Measurements from ENCODE around the gene SLC22A12.
A peak's percentile ranks its signal among the peaks of the same experiment; 100 is the strongest.

Gene SLC22A12

DNA sequence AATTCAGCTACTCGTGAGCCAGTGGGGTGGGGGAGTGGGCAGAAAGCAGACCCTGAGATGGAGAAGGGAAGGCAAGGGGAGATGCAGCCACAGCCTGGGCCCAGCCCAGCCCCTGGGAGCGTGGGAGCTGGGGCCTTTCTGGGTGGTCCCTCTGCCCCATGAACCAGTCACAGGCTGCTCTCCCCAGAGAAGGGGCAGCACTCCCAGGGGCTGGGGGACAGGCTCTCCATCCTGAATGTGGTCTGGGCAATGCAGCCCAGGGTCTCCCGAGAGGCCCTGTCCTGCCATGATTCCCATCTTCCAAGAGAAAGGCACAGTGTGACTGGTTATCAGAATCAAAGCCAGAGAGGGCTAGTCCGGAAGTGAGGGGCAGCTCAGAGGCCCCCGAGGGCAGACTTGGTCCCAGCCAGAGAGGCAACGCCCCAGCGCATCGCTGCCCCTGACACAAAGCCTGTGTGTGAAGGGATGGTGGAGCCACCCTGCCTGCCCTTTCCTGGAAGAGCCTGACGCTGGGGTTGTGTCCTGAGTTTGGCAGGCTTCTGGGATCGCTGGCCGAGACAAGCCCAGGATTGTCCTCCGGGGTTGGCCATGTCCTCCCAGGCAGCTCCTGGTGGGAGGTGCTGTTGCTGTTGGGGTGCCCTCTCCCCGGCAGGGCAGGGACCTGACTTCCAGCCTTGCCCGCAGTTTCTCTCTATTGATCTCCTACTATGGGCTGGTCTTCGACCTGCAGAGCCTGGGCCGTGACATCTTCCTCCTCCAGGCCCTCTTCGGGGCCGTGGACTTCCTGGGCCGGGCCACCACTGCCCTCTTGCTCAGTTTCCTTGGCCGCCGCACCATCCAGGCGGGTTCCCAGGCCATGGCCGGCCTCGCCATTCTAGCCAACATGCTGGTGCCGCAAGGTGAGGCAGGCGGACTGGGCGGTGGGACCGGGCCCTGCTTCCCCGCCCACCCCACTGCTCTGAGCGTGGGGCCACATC, 23.8 kb upstream of the SLC22A12 start:
- WGBS (ENCODE audit: extremely low coverage, insufficient coverage, insufficient read length): no CpG with 5 or more reads among the region's 30 CpGs

DNA sequence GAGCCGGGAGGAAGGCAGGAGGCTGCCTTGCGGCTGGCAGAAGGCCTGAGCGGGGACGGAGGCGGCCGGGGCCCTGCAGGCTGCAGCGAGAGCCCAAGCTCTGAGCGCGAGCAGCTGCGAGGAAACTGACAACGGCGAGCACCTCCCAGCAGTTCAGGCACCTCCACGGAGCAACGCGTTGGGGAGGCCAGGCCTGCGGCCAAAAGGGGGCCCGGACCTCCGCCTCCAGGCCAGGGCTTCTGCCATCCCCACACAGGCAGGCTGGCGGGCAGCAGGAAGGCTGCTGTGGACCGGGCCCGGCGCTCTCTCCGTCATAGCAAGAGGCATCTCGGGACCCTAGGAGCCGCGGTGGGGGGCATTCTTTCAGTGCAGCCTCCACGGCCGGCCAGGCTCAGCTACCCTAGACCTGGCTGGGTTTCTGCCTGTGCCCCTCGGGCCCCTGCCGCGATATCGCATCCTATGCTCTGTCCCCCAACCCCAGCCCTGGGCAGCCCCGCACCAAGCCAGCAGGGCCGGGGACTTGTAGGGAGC, 22.9 kb upstream of the SLC22A12 start:
- H4K91ac ChIP-seq (ENCODE audit: low read depth, low read length): peak overlapping the region; percentile 67
- no peak for DNase-seq

More for the DNA sequence above, 23.8 kb upstream of the SLC22A12 start:
- peaks cover 8% of the 10 kb centered on the region for H3K79me1 ChIP-seq (ENCODE audit: low read length)
- H4K8ac ChIP-seq (ENCODE audit: low read depth, low read length): peak overlapping the region; percentile 49
- H3K9ac ChIP-seq (ENCODE audit: low read length): no peak overlapping the region
- H2AFZ ChIP-seq (ENCODE audit: insufficient read depth, low read length, poor library complexity): peak overlapping the region; percentile 54
- H3K4me3 ChIP-seq (ENCODE audit: low read depth, low read length): no peak overlapping the region
- no peak for DNase-seq
- H4K91ac ChIP-seq (ENCODE audit: low read depth, low read length): peak overlapping the region; percentile 67
- H3K9me3 ChIP-seq (ENCODE audit: insufficient read depth, low read depth, low read length): peaks cover 2% of the 10 kb centered on the region
- H2AK5ac ChIP-seq (ENCODE audit: low read length): peak overlapping the region; percentile 53
- no peaks in the 10 kb centered on the region for H3K36me3 ChIP-seq (ENCODE audit: control insufficient read depth in 1 of 2, insufficient read depth in 2 of 2, low read length in 2 of 2)
- peak overlapping the region; percentile 34 for H2BK120ac ChIP-seq (ENCODE audit: insufficient read depth, low read length, poor library complexity)
- peak overlapping the region; percentile 57 for H3K4me2 ChIP-seq (ENCODE audit: low read length)
- no peaks in the 10 kb centered on the region for H3K27me3 ChIP-seq (ENCODE audit: insufficient read depth, low read length)
- no peak overlapping the region for H3K27ac ChIP-seq (ENCODE audit: low read depth, low read length)
- peak overlapping the region; percentile 12 for H3K14ac ChIP-seq (ENCODE audit: low read length)
- peak overlapping the region; percentile 7 for H2BK12ac ChIP-seq (ENCODE audit: low read length)
- H3K23ac ChIP-seq (ENCODE audit: low read length): no peak overlapping the region
- H4K12ac ChIP-seq (ENCODE audit: low read depth, low read length): no peak overlapping the region
- peak overlapping the region; percentile 27 for H3K18ac ChIP-seq (ENCODE audit: low read length)
- H3K79me2 ChIP-seq (ENCODE audit: control insufficient read depth, insufficient read depth, low read length, poor library complexity): no peaks in the 10 kb centered on the region
- peaks cover 6 to 9% of the 10 kb centered on the region in 2 experiments for H3K4me1 ChIP-seq (ENCODE audit: control insufficient read depth in 1 of 2, insufficient read depth in 2 of 2, low read length in 2 of 2)
- H2BK5ac ChIP-seq (ENCODE audit: low read depth, low read length, poor library complexity): no peak overlapping the region
- no peak overlapping the region for H3K4ac ChIP-seq (ENCODE audit: low read depth, low read length)

GRCh38 chr11:64568584-64569140, 22.4 kb upstream of the SLC22A12 start:
- peaks cover 2% of the 10 kb centered on the region for H3K9me3 ChIP-seq (ENCODE audit: insufficient read depth, low read depth, low read length)
- H2AK5ac ChIP-seq (ENCODE audit: low read length): no peak overlapping the region
- peaks cover 6 to 9% of the 10 kb centered on the region in 2 experiments for H3K4me1 ChIP-seq (ENCODE audit: control insufficient read depth in 1 of 2, insufficient read depth in 2 of 2, low read length in 2 of 2)
- H2BK12ac ChIP-seq (ENCODE audit: low read length): no peak overlapping the region
- H3K9ac ChIP-seq (ENCODE audit: low read length): no peak overlapping the region
- H2AFZ ChIP-seq (ENCODE audit: insufficient read depth, low read length, poor library complexity): no peak overlapping the region
- no CpG with 5 or more reads among the region's 8 CpGs for WGBS (ENCODE audit: extremely low coverage, insufficient coverage, insufficient read length)
- H3K36me3 ChIP-seq (ENCODE audit: control insufficient read depth in 1 of 2, insufficient read depth in 2 of 2, low read length in 2 of 2): no peaks in the 10 kb centered on the region
- no peak overlapping the region for H3K18ac ChIP-seq (ENCODE audit: low read length)
- H4K12ac ChIP-seq (ENCODE audit: low read depth, low read length): no peak overlapping the region
- no peak overlapping the region for H4K8ac ChIP-seq (ENCODE audit: low read depth, low read length)
- no peaks in the 10 kb centered on the region for H3K27me3 ChIP-seq (ENCODE audit: insufficient read depth, low read length)
- H4K91ac ChIP-seq (ENCODE audit: low read depth, low read length): no peak overlapping the region
- H3K4me2 ChIP-seq (ENCODE audit: low read length): no peak overlapping the region
- H3K79me2 ChIP-seq (ENCODE audit: control insufficient read depth, insufficient read depth, low read length, poor library complexity): no peaks in the 10 kb centered on the region
- H3K4me3 ChIP-seq (ENCODE audit: low read depth, low read length): no peak overlapping the region
- H3K23ac ChIP-seq (ENCODE audit: low read length): no peak overlapping the region
- no peak overlapping the region for H2BK5ac ChIP-seq (ENCODE audit: low read depth, low read length, poor library complexity)
- peaks cover 8% of the 10 kb centered on the region for H3K79me1 ChIP-seq (ENCODE audit: low read length)
- no peak overlapping the region for H3K27ac ChIP-seq (ENCODE audit: low read depth, low read length)
- no peak overlapping the region for H3K14ac ChIP-seq (ENCODE audit: low read length)
- no peak for DNase-seq
- no peak overlapping the region for H3K4ac ChIP-seq (ENCODE audit: low read depth, low read length)
- no peak overlapping the region for H2BK120ac ChIP-seq (ENCODE audit: insufficient read depth, low read length, poor library complexity)

More for the DNA sequence above, 22.9 kb upstream of the SLC22A12 start:
- Histone ChIP-seq H3K23ac (ENCODE audit: low read length) (no peak overlapping the region), H3K27ac (ENCODE audit: low read depth, low read length) (no peak overlapping the region), H2BK12ac (ENCODE audit: low read length) (peak overlapping the region; percentile 19), H3K79me1 (ENCODE audit: low read length) (peaks cover 8% of the 10 kb centered on the region), H4K8ac (ENCODE audit: low read depth, low read length) (peak overlapping the region; percentile 8), H2BK120ac (ENCODE audit: insufficient read depth, low read length, poor library complexity) (peak overlapping the region; percentile 28), H3K4me2 (ENCODE audit: low read length) (no peak overlapping the region), H3K14ac (ENCODE audit: low read length) (no peak overlapping the region), H2BK5ac (ENCODE audit: low read depth, low read length, poor library complexity) (no peak overlapping the region), H3K9ac (ENCODE audit: low read length) (no peak overlapping the region), H4K12ac (ENCODE audit: low read depth, low read length) (no peak overlapping the region), H3K27me3 (ENCODE audit: insufficient read depth, low read length) (no peaks in the 10 kb centered on the region), H3K79me2 (ENCODE audit: control insufficient read depth, insufficient read depth, low read length, poor library complexity) (no peaks in the 10 kb centered on the region), H3K36me3 (ENCODE audit: control insufficient read depth in 1 of 2, insufficient read depth in 2 of 2, low read length in 2 of 2) (no peaks in the 10 kb centered on the region), H2AK5ac (ENCODE audit: low read length) (peak overlapping the region; percentile 53), H3K18ac (ENCODE audit: low read length) (no peak overlapping the region), H2AFZ (ENCODE audit: insufficient read depth, low read length, poor library complexity) (no peak overlapping the region), H3K9me3 (ENCODE audit: insufficient read depth, low read depth, low read length) (peaks cover 2% of the 10 kb centered on the region), H3K4me1 (ENCODE audit: control insufficient read depth in 1 of 2, insufficient read depth in 2 of 2, low read length in 2 of 2) (peaks cover 6 to 9% of the 10 kb centered on the region in 2 experiments), H3K4me3 (ENCODE audit: low read depth, low read length) (no peak overlapping the region), H3K4ac (ENCODE audit: low read depth, low read length) (no peak overlapping the region)
- WGBS (ENCODE audit: extremely low coverage, insufficient coverage, insufficient read length): no CpG with 5 or more reads among the region's 34 CpGs

DNA sequence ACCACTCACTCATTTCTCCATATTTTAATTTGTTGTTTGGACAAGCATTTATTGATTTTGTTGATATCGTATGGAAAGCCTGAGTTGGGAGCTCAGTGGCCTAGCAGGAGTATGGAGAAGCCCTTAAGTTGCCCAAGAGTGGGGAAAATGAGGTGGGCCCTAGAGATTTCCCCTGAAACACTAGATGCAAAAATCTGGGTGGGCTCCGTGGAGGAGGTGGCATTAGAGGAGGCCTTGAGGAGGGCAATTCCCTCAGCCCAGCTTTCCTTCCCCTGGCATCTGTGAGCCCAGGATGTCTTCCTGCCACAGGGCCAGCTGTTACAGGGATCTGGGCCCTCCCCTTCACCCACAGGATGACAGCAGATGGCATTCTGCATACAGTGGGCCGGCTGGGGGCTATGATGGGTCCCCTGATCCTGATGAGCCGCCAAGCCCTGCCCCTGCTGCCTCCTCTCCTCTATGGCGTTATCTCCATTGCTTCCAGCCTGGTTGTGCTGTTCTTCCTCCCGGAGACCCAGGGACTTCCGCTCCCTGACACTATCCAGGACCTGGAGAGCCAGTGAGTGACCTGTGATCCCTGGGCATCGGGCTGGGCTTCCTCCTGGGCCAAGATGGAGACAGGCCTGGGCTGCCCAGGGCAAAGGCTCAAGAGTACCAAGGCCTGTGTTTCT, 21.6 kb upstream of the SLC22A12 start:
- no peaks in the 10 kb centered on the region for H3K36me3 ChIP-seq (ENCODE audit: control insufficient read depth in 1 of 2, insufficient read depth in 2 of 2, low read length in 2 of 2)
- no peak overlapping the region for H4K12ac ChIP-seq (ENCODE audit: low read depth, low read length)
- H3K4me3 ChIP-seq (ENCODE audit: low read depth, low read length): no peak overlapping the region
- no peak for DNase-seq
- H3K4ac ChIP-seq (ENCODE audit: low read depth, low read length): no peak overlapping the region
- H3K23ac ChIP-seq (ENCODE audit: low read length): no peak overlapping the region
- peaks cover 6 to 9% of the 10 kb centered on the region in 2 experiments for H3K4me1 ChIP-seq (ENCODE audit: control insufficient read depth in 1 of 2, insufficient read depth in 2 of 2, low read length in 2 of 2)
- no peak overlapping the region for H4K91ac ChIP-seq (ENCODE audit: low read depth, low read length)
- H3K27ac ChIP-seq (ENCODE audit: low read depth, low read length): no peak overlapping the region
- H3K79me2 ChIP-seq (ENCODE audit: control insufficient read depth, insufficient read depth, low read length, poor library complexity): no peaks in the 10 kb centered on the region
- H3K79me1 ChIP-seq (ENCODE audit: low read length): peaks cover 8% of the 10 kb centered on the region
- H3K27me3 ChIP-seq (ENCODE audit: insufficient read depth, low read length): no peaks in the 10 kb centered on the region
- no peak overlapping the region for H2BK120ac ChIP-seq (ENCODE audit: insufficient read depth, low read length, poor library complexity)
- H2AK5ac ChIP-seq (ENCODE audit: low read length): no peak overlapping the region
- H2AFZ ChIP-seq (ENCODE audit: insufficient read depth, low read length, poor library complexity): no peak overlapping the region
- H2BK12ac ChIP-seq (ENCODE audit: low read length): no peak overlapping the region
- H3K4me2 ChIP-seq (ENCODE audit: low read length): no peak overlapping the region
- no peak overlapping the region for H3K14ac ChIP-seq (ENCODE audit: low read length)
- H3K9ac ChIP-seq (ENCODE audit: low read length): no peak overlapping the region
- WGBS (ENCODE audit: extremely low coverage, insufficient coverage, insufficient read length): no CpG with 5 or more reads among the region's 8 CpGs
- no peak overlapping the region for H2BK5ac ChIP-seq (ENCODE audit: low read depth, low read length, poor library complexity)
- H4K8ac ChIP-seq (ENCODE audit: low read depth, low read length): no peak overlapping the region
- H3K9me3 ChIP-seq (ENCODE audit: insufficient read depth, low read depth, low read length): peaks cover 2% of the 10 kb centered on the region
- no peak overlapping the region for H3K18ac ChIP-seq (ENCODE audit: low read length)
